Stimulated activated CD8-positive, alpha-beta memory T cell treated with anti-CD3 and anti-CD28 coated beads, Interleukin-12 subunit alpha, Interleukin-12 subunit beta, amount 100 ng/mL, for 4 hours (primary cell): ENCODE measurements around the gene EID2.

ENCODE experiments used
- DNase-seq: peaks from one replicate; pipeline ENCODE4 v3.0.0-alpha.2; 2020; ENCODE audit warnings: low read depth

EID2 gene

GRCh38 chr19:39502640-39503417, 37.1 kb downstream of the EID2 start:
- peak; percentile 64 for DNase-seq

DNA sequence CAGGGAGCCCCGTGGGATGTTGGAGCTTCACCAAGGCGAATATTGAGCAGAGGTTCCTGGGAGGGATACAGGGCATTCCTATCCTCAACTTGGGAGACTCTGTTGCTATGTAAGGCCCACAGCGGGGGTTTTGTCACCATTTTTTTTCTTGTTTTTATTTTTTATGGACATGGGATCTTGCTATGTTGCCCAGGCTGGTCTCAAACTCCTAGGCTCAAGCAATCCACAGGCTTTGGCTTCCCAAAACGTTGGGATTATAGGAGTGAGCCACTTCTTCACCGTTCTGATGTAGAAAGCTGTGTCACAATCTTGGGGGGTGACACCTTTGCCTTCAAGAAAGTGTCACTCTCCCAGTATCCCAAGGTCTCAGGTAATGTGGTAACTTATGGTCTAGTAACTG, 38.6 kb downstream of the EID2 start:
- no peak for DNase-seq

- DNase-seq = no peak
Measured at GRCh38 chr19:39500543-39500942, 39.4 kb downstream of the EID2 start.

DNA sequence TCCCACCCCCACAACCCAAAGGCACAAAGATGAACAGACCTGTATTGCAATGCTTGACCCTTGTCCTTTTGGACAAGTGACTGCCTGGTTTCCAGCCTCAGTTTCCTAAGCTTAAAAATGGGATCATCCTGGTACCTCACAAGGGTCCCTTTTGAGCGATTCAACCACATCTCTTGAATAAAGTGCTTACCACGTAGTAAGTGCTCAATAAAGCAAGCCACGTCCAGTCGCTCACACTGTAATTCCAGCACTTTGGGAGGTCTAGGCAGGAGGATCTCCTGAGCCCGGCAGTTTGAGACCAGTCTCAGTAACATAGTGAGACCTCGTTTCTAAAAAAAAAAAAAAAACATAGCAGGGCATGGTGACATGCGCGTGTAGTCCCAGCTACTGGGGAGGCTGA, 40.0 kb downstream of the EID2 start:
- DNase-seq = no peak

GRCh38 chr19:39498798-39499642, 40.9 kb downstream of the EID2 start, which contains the start of gene DLL3:
TSS of gene DLL3 (plus strand) at chr19:39498947. CDS start at chr19:39498975, 28 bp downstream.
- DNase-seq = no peak

GRCh38 chr19:39497996-39498797, 41.8 kb downstream of the EID2 start:
- no peak for DNase-seq

- DNase-seq = no peak
Measured at GRCh38 chr19:39497701-39497995, 42.3 kb downstream of the EID2 start.

- no peak for DNase-seq
Measured at GRCh38 chr19:39496063-39496462, 43.9 kb downstream of the EID2 start.

GRCh38 chr19:39494661-39495060, 45.3 kb downstream of the EID2 start:
- no peak for DNase-seq

GRCh38 chr19:39492788-39493187, 47.2 kb downstream of the EID2 start:
- no peak for DNase-seq

GRCh38 chr19:39492225-39492624, 47.7 kb downstream of the EID2 start:
- no peak for DNase-seq

- DNase-seq = no peak
Measured at GRCh38 chr19:39489756-39490155, 50.2 kb downstream of the EID2 start.
